H1 (cell line): Measurements from ENCODE around the gene DCTD. TPM values are rescaled to one million over a fixed set of nuclear protein-coding genes. Genes with fewer than 3 reads are reported as not detected.

Experiments
- polyA plus RNA-seq, 7 experiments: library from polyadenylated mRNA; depleted of rRNA in 3 of 7; stranded (reverse) in 5 of 7; unstranded in 2 of 7; fragments of >200 nt in 5 of 7; fragments of 200-250 nt in 2 of 7; gene quantifications; 1 replicate in 5 of 7; 2 replicates in 1 of 7; 4 replicates in 1 of 7; pipeline versions ENCODE4 v1.2.1 to v1.2.3, GENCODE V29; 2011 to 2013; ENCODE audit warnings: missing spikeins in 2 of 7, mixed read lengths in 2 of 7
- total RNA-seq: library from RNA; stranded (reverse); fragmentation: NEBNext Ultra II Directional; extraction: Animal tissue kit (Norgen Biotek cat#: 25700); gene quantifications from 2 replicates; pipeline ENCODE4 v1.2.1, GENCODE V29; 2021
- TF ChIP-seq, protein P1 (sequence below): IDR thresholded peaks from 2 replicates; pipeline ENCODE4 v1.6.1; 2012; ENCODE audit warnings: low read length, inconsistent platforms

The DCTD gene
- total and polyA plus RNA-seq, 2 of the 8 experiments (the other 6 are each of a cell fraction or from before 2014, with no cell fraction given) = 60.2 to 69.5 TPM

DNA sequence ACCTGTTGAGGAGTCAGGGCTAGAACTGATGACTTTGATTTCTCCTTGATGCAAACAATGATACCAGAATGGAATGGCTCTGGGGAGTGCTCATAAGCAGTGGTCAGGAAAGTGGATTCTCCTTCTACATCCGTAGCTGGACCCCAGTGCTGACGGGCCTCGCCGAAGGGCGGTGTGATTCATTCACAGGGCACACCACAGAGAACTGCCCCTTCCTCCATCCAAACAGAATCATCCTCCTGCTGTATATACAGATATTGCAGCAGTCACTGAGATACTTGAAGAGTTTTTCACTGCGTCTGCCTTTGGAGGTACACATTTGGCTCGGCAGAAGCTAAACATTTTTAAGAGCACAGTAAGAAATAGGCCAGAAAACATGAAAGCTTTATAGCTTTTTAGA, 7.3 kb upstream of the DCTD start (continued):
- TF ChIP-seq, protein P1, sequence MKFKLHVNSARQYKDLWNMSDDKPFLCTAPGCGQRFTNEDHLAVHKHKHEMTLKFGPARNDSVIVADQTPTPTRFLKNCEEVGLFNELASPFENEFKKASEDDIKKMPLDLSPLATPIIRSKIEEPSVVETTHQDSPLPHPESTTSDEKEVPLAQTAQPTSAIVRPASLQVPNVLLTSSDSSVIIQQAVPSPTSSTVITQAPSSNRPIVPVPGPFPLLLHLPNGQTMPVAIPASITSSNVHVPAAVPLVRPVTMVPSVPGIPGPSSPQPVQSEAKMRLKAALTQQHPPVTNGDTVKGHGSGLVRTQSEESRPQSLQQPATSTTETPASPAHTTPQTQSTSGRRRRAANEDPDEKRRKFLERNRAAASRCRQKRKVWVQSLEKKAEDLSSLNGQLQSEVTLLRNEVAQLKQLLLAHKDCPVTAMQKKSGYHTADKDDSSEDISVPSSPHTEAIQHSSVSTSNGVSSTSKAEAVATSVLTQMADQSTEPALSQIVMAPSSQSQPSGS = no peak
